ENCODE results near the gene ADAM23.

GRCh38 chr2:206457188-206457634, 13.9 kb downstream of the ADAM23 start:
- TF ChIP-seq CTCF (IDR thresholded peaks at IDR 0.05; ENCODE audit: low read length) (no peak), EZH2 (IDR thresholded peaks at IDR 0.05; ENCODE audit: borderline replicate concordance, low read length) (no peak)
